C4-2B (cell line): ENCODE results near the gene MAPK8IP3.

Source experiments
- H3K27ac ChIP-seq: fragments of 450-650 bp; 2 replicates; pipeline ENCODE4 v1.5.1; 2017
- CTCF ChIP-seq: fragments of 450-650 bp; conservative IDR thresholded peaks from 2 replicates; pipeline ENCODE4 v1.5.1; 2017; ENCODE audit warnings: mild to moderate bottlenecking
- ZFX ChIP-seq: fragments of 450-650 bp; IDR thresholded peaks from 2 replicates; pipeline ENCODE4 v1.6.1; 2017

MAPK8IP3 gene

GRCh38 chr16:1760911-1761310 is 54.9 kb downstream of the MAPK8IP3 start:
- TF ChIP-seq ZFX (no peak), CTCF (no peak)
- no peak overlapping the region for H3K27ac ChIP-seq

GRCh38 chr16:1761751-1762150 is 55.8 kb downstream of the MAPK8IP3 start:
- H3K27ac ChIP-seq = no peak overlapping the region
- TF ChIP-seq CTCF (no peak), ZFX (no peak)

- no peak for TF ChIP-seq CTCF
- TF ChIP-seq ZFX = no peak
- H3K27ac ChIP-seq = no peak overlapping the region
Measured at GRCh38 chr16:1762196-1762878, 56.3 kb downstream of the MAPK8IP3 start.

GRCh38 chr16:1762879-1763520 is 57.0 kb downstream of the MAPK8IP3 start:
- no peak overlapping the region for H3K27ac ChIP-seq
- no peak for TF ChIP-seq ZFX
- TF ChIP-seq CTCF = no peak

- no peak overlapping the region for H3K27ac ChIP-seq
- peak; percentile 15; the same call in 1 of the 2 replicates for TF ChIP-seq CTCF
- TF ChIP-seq ZFX = no peak
Measured at GRCh38 chr16:1763521-1764511, 57.8 kb downstream of the MAPK8IP3 start.

- TF ChIP-seq CTCF = no peak
- no peak for TF ChIP-seq ZFX
Measured at GRCh38 chr16:1764971-1765370, 59.0 kb downstream of the MAPK8IP3 start.

More at GRCh38 chr16:1764971-1765370, 59.0 kb downstream of the MAPK8IP3 start:
- no peak overlapping the region for H3K27ac ChIP-seq
